HG03342 (cell line): ENCODE results near the gene FIGNL2.

ENCODE experiments used
- ATAC-seq: cut with Tn5 transposase; IDR thresholded peaks from one replicate; pipeline ENCODE4 v1.9.1; 2021; ENCODE audit warnings: mild to moderate bottlenecking, moderate library complexity; ENCODE audit not compliant: unreplicated experiment

Gene FIGNL2

GRCh38 chr12:51879102-51879501 is 30.6 kb upstream of the FIGNL2 start:
- ATAC-seq, result no peak

DNA sequence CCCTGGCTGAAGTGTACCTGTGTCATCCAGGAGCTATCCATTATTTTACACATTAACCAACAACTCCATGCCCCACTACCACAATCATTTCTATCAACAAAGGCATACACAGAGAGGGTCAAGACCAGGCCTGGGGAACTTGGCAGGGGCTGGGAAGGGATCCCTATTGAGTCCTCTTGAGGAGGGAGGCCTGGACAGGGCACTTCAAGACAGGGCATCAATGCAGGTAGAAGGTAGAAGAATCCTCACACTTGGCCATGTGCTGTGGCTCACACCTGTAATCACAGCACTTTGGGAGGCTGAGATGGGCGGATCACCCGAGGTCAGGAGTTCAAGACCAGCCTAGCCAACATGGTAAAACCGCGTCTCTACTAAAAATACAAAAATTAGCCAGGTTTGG is 26.0 kb upstream of the FIGNL2 start:
- ATAC-seq, result no peak

- ATAC-seq, result no peak
Observed at GRCh38 chr12:51874000-51874399, 25.5 kb upstream of the FIGNL2 start.

DNA sequence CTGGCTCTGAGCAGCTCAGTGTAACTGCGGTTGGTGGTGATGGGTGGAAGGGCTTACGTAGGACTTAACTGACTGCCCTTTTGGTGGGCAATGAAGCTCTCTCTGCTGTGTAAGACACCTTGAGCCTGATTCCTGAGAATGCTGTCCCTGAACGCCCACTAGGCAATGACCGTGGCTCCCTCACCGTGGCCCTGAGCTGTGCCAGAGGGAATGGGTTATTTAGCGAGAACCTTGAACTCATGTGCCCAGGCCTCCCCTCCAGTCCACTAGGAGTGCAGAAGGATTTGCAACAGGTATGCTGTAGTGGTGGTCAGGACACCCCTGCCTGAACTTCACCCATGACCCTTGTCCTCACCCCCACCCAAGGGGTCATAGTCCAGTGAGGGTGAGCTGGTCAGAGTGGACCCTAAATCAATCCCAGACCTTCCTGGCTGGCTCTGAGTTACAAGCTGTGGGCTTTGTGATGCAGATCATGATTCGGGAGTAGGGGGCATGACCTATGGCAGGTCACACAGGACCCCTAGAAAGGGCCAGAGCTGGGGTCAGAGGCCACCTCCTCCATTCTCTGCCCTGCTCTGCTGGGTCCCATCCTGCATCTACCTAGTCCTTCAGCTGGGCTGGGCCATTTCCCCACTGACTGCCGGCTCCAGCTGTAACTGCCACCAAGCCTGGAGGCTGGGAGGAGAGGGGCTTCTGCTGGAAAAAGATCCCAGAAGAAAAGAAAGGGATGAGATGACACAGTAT is 24.9 kb upstream of the FIGNL2 start:
- ATAC-seq, result no peak

DNA sequence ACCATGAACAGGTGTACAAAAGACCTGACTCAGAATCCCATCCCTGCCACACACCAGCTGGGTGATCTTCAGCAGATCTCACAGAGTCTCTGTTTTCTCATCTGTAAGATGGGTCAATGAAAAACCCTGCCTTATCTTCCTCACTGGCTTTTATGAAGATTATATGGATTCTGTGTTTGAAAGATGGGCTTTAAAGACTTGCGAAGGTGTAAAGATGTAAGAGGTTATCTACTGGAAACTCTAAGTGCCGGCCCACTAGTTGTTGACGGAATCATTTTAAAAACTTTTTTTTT is 24.1 kb upstream of the FIGNL2 start:
- no peak for ATAC-seq

GRCh38 chr12:51871918-51872688 is 23.6 kb upstream of the FIGNL2 start:
- no peak for ATAC-seq

GRCh38 chr12:51871126-51871525 is 22.6 kb upstream of the FIGNL2 start:
- ATAC-seq, result no peak

- no peak for ATAC-seq
Observed at GRCh38 chr12:51870504-51870903, 22.0 kb upstream of the FIGNL2 start.

DNA sequence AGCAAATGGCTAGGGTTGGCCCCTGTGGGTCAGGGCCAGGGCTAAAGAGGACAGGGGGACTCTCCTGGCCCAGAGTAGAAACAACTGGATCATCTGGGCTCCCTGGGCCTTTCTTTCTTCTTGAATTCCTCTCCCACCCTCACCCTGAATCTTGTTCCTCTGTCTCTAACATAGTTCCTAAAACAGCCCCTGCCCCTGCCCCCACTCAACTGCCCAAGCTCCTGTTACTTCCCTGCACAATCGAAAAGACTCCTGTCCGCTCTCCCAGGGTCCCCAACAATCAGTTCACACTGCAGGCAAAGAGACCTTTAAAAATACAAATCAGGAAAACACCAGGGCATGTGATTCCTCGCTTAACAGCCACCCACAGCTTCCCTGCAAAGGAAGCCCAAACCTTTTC is 21.4 kb upstream of the FIGNL2 start:
- ATAC-seq, result no peak

DNA sequence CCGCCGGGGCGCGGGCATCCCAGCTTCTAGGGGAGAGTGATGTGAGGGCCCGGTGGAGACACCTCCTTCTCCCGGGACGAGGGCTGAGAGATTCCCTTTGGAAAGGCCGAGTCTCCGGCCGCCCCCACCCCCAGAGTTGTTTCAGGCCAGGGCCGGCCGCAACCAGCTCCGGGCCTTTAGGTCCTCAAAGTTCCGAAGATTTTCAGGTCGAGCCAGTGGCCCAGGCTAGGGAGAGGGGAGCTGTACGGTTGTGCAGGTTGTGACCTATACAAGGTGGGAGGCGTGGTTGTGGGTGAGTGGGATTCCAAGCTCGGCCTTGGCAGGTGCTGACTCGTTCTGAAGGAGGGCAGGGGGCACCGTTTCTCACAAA is 21.0 kb upstream of the FIGNL2 start:
- ATAC-seq, result no peak

DNA sequence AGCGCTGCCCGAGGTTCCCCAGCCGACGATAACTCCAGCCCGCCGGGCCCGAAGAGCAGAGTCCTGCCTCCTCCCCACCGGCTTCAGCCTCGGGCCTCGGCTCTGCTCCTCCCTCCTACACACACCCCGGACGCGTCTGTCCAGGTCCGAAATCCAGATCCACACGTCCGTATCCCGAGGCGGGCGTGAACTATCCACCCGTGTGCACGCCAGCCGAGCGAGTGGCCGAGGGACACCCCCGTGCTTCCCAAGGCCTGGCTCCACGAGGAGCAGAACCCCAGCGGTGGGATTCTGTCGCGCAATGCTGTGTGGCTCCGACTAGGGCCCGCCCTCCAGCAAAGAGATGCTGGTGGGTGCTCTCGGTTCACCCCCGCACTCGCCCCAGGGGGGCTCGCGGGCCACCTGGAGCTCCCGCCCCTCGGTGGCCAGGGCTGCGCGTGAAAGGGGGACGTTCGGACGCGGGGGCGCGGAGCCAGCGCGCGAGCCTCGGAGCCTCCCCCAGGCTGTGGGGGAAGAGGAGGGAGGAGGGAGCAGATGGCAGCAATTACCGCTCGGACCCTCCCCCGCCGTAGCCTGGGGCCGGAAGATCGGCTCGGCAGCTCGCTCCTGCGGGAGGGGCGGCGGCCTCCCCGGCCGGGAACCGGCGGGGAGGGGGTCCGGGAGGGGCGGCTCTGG is 20.4 kb upstream of the FIGNL2 start:
- no peak for ATAC-seq

GRCh38 chr12:51867796-51868428 is 19.4 kb upstream of the FIGNL2 start:
- no peak for ATAC-seq

DNA sequence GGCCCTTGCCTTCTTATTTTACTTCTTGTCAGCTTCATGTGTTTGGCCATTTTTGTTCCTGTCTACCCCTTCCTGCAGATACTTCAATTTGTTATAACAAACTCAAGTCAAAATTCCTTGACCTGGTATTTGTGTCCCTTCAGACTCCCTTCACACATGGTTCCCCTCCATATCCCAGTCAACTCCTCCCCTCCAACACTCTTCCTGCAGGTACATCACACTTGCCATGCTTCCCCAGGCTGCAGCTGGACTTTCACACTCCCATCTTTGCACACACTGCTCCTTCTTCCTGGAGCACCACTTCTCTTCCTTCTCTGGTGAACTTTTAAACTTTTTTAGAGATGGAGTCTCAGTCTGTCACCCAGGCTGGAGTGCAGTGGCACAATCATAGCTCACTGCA is 18.9 kb upstream of the FIGNL2 start:
- no peak for ATAC-seq

- ATAC-seq, result no peak
Observed at GRCh38 chr12:51866762-51867161, 18.2 kb upstream of the FIGNL2 start.

DNA sequence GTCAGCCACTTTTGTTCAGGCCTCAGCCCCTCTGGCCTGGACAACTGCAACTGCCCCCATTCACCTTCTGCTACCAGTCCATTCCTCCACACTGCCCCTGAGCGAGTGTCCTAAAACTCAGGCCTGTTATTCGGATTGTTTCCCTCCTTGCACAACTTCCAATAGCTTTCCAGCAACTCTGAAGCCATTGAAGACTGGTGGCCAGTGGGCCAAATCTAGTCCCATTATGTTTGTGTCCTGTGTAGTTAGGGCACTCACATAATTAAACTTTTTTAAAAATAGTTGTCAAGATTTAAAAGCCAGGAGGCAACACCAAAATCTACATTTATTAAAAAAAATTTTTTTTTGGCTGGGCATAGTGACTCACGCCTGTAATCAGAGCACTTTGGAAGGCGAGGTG is 17.8 kb upstream of the FIGNL2 start:
- ATAC-seq, result no peak

- ATAC-seq, result no peak
Observed at GRCh38 chr12:51865757-51866270, 17.3 kb upstream of the FIGNL2 start.

DNA sequence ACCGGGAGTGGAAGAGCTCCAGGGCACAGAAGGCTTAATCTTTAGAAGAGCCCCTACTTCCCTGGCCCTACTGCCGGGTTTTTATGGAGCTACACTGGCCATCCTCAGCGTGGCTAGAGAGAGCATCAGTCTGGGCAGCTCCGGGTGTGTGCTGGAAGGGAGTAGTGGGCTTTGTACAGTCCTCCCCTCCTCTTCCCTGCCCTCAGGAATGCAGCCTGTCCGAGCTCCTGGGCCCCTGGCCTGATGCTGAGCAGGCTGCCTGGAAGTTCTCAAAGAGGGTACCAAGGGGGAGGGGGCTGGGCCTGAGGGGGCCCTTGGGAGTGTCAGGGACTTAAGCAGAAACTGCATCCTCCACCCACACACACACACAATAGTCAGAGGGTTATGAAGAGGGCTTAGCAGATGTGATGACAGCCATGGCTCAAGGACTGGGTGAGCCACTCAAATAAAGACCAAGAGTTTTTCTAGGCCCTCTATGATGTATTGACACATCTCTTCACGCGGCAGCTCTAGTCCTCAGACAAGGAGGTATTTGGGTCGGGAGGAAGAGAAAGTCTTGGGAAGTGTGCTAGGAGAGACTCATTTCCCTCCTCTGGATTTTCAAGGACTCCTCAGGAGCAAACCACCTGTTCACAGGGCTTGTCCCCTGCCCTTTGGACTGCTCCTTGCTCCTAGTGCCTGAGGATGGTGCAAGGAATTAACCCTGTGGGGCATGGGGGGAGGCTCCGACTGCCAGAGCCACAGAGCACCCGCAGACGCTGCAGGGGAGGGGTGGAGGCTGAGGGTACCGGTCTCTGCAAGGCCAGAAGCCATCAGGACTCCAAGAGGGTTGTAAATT is 16.5 kb upstream of the FIGNL2 start:
- no peak for ATAC-seq

DNA sequence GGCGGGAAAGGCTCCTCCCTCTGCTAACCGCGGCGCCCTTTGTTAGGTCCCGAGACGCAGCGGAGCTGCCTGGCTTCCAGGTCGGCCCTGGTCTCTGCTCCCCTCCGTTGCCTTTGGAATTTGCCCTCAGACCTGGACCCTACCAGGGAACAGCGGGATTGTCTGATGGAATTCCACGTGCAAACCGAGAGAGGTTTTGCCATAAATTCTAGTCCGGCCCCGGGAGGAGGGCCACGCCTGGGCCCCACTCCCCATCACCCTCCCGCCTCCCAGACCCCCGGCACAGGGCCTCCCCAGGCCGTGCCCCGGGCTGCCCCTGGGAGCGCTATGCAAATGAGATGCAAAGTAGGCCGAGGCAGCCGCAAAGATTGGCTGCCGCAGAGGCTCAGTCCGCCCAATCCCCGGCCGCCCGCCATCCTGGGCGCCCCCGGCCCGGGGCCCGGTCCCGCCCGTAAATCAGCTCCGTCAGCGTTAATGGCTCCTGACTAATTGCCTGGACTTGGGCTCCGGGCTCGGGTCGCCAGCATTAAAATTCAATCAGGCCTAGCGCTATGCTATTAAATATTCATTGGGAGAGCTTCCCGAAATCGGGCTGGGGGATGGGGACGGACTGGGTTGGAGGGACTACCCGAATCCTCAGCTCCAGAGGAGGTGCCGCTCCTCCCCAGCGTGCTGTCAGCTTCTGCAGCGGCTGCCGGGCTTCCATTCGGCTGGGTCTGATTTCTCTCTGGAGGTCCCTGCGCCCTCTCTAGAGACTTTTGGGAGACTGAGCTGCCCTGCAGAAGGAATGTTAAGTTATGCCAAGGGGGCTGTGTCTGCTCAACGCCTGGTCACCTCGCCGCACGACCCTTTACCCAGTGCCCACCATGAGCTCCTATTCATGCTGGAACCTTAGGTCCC is 15.7 kb upstream of the FIGNL2 start:
- ATAC-seq, result no peak

GRCh38 chr12:51863363-51863932 is 14.9 kb upstream of the FIGNL2 start:
- no peak for ATAC-seq
